Urothelium cell line (cell line): ENCODE data around the gene USP11.

Source experiments
- DNase-seq: peaks from one replicate; pipeline ENCODE4 v3.0.0; 2011; ENCODE audit warnings: low spot score, mixed read lengths
- FAIRE-seq: peaks from 2 replicates; lab custom pipeline; 2011; peaks lifted over from hg19 to GRCh38; lab: Jason Lieb, UNC

Gene USP11

GRCh38 chrX:47223476-47224250, 9.1 kb upstream of the USP11 start:
- FAIRE-seq, result no peak
- DNase-seq, result no peak

DNA sequence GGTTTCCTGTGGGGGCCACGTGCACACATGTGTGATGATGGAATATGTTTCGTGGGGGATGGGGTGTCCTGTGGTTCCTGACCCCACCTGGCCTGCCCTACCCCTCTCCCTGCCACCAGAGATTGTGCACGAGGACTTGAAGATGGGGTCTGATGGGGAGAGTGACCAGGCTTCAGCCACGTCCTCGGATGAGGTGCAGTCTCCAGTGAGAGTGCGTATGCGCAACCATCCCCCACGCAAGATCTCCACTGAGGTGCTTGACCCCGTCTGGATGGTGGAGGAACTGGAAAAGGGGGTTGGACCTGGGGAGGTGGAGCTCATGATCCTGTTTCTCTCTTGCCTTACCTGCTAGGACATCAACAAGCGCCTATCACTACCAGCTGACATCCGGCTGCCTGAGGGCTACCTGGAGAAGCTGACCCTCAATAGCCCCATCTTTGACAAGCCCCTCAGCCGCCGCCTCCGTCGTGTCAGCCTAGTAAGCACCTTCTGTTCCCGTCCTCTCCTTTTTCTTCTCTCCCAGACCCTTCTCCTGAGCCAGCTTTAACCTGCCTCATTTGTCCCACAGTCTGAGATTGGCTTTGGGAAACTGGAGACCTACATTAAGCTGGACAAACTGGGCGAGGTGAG, 8.4 kb upstream of the USP11 start:
- FAIRE-seq, result no peak

GRCh38 chrX:47224896-47225290, 7.9 kb upstream of the USP11 start:
- no peak for FAIRE-seq
- no peak for DNase-seq

More for the DNA sequence above, 8.4 kb upstream of the USP11 start:
- DNase-seq, result no peak

- DNase-seq (no peak), FAIRE-seq (no peak)
Observed at GRCh38 chrX:47226071-47226470, 6.7 kb upstream of the USP11 start.

- FAIRE-seq (no peak), DNase-seq (no peak)
Observed at GRCh38 chrX:47226531-47227333, 6.1 kb upstream of the USP11 start.

DNA sequence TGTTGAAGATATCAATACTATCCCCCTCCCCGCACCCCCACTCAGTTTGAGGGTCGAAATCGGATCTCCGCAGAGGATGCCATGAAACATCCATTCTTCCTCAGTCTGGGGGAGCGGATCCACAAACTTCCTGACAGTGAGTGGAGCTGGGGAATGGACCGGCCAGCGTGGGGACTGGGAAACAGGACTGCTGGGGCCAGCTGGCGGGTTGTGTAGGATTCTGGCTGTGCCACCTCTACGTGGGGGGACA, 5.5 kb upstream of the USP11 start:
- DNase-seq, result no peak
- no peak for FAIRE-seq

DNA sequence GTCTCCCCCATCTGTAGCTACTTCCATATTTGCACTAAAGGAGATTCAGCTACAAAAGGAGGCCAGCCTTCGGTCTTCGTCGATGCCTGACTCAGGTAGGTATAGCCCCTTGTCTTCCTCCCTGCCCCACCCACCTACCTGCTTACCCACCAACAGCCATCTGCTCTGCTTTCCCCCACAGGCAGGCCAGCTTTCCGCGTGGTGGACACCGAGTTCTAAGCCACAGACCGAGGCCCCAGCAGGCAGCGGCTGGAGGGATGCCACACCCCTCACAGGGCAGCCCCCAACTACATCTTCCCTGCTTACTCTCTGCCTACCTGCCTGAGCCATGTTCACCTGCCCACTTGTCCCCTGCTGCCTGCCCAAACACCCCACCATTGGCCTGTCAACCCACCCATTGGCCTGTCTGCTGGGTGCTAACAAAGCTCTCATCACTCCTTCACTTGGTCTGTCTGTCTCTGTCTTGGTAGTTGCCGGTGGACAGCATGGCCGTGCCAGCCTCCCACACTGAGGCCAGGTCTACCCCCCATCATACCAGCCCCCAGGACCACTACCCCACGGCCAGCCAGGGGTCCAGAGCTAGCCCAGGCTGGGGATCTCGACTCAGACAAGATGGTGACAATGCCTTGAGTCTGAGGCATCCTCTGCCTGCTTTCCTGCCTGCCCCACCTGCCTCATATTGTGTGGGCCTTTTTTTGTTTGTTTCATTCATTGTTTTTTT, 4.1 kb upstream of the USP11 start:
- FAIRE-seq (no peak), DNase-seq (no peak)

GRCh38 chrX:47229427-47229826, 3.4 kb upstream of the USP11 start:
- FAIRE-seq, result no peak
- no peak for DNase-seq

- FAIRE-seq, result no peak
Observed at GRCh38 chrX:47230136-47230868, 2.5 kb upstream of the USP11 start.

GRCh38 chrX:47231167-47231566, 1.6 kb upstream of the USP11 start:
- DNase-seq, result no peak
- no peak for FAIRE-seq

More at GRCh38 chrX:47230136-47230868, 2.5 kb upstream of the USP11 start:
- no peak for DNase-seq

DNA sequence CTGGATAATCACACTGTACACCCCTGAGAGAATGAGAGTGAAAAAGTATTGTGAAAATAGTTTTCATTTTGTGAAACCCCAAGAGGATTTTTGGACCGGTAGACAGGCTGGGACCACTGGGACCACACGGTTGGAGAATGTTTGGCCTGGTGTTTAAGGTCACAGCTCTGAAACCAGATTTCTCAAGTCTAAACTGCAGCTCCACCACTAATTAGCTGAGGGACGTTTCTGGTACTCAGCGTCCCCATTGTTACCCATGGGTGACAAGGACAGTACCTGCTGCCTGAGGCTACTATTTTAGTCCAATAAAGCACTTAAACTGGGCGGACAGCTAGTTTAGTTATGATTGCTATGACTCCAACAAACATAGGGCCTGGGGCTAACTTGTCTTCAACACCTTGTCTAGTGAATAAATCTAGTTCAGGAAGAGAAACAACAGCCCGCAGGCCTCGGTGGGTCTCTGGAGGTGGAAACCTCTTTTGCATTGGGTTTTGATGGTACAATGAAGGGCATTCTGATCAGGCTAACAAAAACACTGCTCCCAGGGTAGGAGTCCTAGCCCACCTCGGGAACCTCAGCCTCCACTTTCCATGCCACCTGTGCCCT, 509 bp upstream of the USP11 start:
- FAIRE-seq (no peak), DNase-seq (no peak)

DNA sequence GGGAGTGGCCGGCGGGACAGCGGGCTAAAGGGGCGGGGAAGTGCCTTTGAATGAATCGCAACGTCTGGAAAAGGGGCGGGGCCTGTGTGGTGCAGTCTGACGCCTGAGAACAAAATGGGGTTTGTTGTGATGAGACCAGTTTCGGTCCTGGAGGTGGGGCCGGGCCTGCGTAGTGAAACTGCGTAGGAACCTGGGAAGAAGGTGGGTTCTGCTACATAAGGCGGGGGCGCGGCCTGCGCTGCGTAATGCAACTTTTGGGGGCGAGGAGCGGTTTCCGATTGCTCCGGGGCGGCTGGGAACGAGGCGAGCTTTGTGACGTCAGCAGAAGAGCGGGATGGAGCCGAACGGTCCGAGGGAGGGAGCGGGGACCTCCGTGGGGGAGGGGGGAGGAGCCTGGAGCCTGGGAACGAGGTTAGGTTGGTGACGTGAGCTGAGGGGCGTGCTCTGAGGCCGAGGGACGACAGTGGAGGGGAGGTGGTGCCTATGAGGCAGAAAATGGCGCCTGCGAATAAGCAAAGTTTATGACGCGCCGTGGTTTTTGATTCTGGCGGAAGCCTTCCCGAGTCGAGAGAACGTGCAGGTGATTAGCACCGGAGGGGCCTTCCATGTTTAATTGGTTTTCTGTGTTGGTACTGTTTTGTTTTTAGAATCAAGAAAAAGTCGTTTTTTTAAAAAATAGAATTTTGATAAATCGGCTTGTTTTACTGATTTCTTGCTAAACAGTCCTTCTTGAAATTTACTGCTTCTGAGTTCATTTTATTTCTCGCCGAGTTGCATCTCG, 714 bp downstream of the USP11 start:
- DNase-seq, result peak; percentile 85
- no peak for FAIRE-seq

- FAIRE-seq, result no peak
- DNase-seq, result no peak
Observed at GRCh38 chrX:47234583-47234982, 1.8 kb downstream of the USP11 start.

DNA sequence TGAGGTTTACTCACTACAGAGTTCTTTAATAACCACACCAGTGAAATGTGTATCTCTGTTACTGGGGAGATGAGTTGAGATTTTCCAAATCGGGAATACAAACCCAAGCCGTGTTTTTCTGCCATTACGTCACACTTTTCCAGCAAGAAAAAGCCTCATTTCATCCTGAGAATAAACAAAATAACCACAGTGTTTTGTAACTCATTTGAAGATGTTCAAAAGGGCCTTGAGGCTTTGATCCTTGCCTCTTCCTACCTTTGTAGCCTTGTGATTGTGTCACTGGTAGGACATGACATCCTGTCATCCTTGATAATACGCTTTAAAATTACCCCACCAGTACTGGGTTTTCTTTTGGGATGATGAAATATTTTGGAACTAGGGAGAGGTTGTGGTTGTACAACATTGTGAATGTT, 2.9 kb downstream of the USP11 start:
- DNase-seq (no peak), FAIRE-seq (no peak)

GRCh38 chrX:47239199-47239598, 6.4 kb downstream of the USP11 start:
- DNase-seq, result no peak
- no peak for FAIRE-seq

- DNase-seq (no peak), FAIRE-seq (no peak)
Observed at GRCh38 chrX:47239898-47240545, 7.2 kb downstream of the USP11 start.

DNA sequence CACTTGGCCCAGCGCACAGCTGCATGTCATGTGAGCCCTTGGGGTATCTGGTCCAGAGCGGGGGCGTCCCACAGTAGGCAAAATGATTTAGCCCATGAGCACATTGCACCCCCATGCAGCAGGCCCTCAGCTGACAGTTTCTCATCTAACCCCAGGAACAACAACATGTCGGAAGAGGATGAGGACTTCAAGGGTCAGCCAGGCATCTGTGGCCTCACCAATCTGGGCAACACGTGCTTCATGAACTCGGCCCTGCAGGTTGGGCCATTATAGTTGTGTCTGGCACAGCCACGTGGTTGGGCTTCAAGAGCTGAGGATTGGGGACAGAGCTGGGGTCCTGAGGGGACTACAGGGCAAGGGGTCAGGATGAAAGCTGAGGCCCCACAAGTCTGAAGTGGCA, 7.8 kb downstream of the USP11 start:
- FAIRE-seq, result no peak
- no peak for DNase-seq

- no peak for DNase-seq
- FAIRE-seq, result no peak
Observed at GRCh38 chrX:47241201-47242011, 8.6 kb downstream of the USP11 start.
